ENCODE results near the gene SNAP91.
"Not testable (repeated sequence)": the region's sequence is repeated elsewhere in the genome, so short reads cannot be mapped to it uniquely, and the experiment has no call there.

The SNAP91 gene, protein sequence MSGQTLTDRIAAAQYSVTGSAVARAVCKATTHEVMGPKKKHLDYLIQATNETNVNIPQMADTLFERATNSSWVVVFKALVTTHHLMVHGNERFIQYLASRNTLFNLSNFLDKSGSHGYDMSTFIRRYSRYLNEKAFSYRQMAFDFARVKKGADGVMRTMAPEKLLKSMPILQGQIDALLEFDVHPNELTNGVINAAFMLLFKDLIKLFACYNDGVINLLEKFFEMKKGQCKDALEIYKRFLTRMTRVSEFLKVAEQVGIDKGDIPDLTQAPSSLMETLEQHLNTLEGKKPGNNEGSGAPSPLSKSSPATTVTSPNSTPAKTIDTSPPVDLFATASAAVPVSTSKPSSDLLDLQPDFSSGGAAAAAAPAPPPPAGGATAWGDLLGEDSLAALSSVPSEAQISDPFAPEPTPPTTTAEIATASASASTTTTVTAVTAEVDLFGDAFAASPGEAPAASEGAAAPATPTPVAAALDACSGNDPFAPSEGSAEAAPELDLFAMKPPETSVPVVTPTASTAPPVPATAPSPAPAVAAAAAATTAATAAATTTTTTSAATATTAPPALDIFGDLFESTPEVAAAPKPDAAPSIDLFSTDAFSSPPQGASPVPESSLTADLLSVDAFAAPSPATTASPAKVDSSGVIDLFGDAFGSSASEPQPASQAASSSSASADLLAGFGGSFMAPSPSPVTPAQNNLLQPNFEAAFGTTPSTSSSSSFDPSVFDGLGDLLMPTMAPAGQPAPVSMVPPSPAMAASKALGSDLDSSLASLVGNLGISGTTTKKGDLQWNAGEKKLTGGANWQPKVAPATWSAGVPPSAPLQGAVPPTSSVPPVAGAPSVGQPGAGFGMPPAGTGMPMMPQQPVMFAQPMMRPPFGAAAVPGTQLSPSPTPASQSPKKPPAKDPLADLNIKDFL

DNA sequence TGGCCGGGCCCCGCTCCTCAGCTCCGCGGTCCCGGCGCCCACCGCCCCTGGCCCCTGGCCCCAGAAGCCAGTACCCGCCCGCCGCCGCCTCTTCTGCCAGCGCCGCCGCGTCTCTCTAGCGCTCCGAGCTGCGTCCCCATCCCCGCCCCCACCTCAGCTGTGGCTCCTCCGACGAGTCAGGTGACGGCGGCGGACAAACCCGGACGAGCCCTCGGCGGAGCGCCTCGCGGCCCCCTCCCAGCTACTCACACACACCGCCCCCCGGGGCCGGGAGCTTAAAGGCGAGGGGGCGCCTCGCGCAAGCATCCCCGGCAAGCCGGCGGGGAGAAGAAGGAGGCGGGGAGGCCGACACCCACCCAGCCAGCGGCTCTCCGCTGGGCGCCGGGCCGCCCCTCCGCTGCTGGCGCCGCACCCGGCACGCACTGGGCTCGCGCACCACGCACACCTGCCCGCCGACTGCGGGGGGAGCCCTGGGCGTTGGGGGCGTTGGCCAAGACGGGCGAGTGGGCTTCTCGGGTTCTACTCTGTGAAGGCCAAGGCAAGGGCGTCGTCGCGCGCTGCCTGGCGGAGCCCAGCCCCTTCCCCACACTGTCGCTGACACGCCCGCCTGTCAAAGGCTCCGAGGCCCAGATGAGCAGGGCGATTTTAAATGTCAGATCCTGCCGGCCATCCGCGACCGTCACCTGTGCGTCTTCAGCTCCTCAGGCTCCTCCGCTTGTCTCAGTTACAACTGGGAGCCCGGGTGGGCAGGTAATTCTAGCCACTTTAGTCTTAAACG lies at the start of gene SNAP91:
SNAP91 (minus strand) TSS at position 132 of the 778 bp plus-strand sequence. CDS start 1,174 bp downstream, outside the sequence.
- no peak for DNase-seq (ENCODE audit: low read depth in 2 of 2, low spot score in 1 of 2)

DNA sequence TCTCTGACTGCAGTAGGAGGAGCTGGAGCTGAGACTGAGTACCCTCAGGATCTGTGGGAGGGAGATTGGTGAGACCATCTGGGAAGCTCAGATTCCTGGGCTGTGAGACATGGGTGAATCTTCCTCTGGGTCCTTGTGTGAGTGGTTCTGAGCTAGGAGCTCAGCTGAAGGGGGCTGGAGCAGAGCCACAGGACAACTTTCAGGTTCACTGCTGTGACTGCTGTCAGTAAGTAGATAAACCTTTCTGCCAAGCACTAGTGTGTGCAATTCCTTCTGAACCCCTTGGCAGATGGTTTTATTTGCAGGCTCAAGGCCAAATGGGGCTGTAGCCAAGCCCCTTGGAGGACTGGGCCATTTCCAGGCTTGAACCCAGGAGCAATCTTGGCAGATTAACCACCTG lies 49.6 kb upstream of the SNAP91 start:
- no peak for DNase-seq (ENCODE audit: low read depth in 2 of 2, low spot score in 1 of 2)

DNA sequence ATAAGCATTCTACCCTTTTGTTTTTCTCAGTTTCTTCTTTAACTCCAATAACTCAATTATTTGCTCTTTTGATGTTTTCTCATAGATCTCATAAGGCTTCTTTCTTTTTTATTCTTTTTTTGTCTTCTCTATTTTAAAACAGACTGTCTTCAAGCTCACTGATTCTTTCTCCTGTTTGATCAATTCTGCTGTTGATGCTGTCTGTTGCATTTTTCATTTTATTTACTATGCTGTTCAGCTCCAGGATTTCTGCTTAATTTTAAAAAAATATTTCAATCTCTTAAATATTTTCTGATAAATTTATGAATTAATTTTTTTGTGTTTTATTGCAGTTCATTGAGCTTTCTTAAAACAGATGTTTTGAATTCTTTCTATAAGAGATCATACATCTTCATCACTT lies 48.1 kb upstream of the SNAP91 start:
- no peak for DNase-seq (ENCODE audit: low read depth in 2 of 2, low spot score in 1 of 2)

DNA sequence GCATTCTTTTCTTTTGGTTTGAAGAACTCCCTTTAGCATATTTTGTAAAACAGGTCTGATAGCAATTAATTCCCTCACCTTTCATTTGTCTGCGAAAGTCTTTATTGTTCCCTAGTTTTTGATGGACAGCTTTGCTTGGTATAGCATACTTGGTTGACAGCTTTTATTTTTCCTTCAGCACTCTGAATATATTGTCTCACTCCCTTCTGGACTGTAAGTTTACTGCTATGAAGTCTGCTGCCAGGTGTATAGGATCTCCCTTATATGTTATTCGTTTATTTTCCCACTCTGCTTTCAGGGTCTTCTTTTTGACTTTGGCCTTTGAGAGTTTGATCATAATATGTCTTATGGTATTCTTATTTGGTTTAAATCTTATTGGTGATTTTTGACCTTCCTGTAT lies 47.7 kb upstream of the SNAP91 start:
- no peak for DNase-seq (ENCODE audit: low read depth in 2 of 2, low spot score in 1 of 2)

DNA sequence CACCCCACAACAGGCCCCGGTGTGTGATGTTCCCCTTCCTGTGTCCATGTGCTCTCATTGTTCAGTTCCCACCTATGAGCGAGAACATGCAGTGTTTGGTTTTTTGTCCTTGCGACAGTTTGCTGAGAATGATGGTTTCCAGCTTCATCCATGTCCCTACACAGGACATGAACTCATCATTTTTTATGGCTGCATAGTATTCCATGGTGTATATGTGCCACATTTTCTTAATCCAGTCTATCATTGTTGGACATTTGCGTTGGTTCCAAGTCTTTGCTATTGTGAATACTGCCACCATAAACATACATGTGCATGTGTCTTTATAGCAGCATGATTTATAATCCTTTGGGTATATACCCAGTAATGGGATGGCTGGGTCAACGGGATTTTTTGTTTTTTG lies 43.5 kb upstream of the SNAP91 start:
- DNase-seq (ENCODE audit: low read depth in 2 of 2, low spot score in 1 of 2): not testable (repeated sequence)

DNA sequence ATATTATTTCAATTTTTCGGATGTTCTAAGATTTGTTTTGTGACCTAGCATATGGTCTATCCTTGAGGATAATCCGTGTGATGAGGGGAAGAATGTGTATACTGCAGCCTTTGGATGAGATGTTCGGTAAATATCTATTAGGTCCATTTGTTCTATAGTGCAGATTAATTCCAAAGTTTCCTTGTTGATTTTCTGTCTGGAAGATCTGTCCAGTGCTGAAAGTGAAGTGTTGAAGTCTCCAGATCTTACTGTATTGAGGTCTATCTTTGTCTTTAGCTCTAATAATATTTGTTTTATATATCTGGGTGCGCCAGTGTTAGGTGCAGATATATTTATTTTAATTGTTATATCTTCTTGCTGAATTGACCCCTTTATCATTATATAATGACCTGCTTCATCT lies 32.2 kb upstream of the SNAP91 start:
- no peak for DNase-seq (ENCODE audit: low read depth in 2 of 2, low spot score in 1 of 2)

DNA sequence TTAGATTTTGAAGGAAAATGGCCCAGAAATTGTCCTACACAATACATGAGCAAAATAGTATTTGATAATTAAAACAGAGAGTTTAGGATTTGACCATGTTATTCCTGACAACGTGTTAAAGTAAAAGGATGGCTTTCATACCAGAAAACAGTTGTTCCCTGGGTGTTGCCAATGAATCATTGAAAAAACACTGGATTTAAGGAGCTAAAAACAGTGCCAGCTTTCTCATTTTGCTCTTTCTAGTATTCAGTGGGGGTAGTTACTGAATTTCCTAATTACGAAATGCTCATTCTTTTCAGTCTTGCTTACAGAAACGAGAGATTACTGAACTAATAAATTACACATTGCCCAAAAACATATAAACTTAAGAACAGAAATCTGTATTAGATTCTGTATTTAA lies 26.6 kb upstream of the SNAP91 start:
- DNase-seq (ENCODE audit: low read depth in 2 of 2, low spot score in 1 of 2): no peak

DNA sequence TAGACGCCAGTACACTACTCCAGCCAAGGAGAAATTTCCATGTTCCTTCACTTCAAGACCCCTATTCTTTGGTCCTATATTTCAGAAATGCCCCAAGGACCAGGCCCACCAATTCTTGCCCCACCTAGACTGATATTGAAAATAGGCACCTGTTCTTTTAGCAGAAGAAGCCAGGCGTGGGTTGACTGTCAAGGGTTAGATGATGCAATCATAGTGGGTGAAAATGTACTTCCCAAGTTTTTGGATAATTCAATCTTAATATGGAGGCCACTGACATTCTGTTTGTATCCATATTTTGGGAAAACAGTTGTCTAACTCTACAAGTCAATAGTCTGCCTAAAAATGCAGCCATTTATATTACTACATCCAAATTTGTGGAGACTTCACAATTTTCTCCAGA lies 21.0 kb upstream of the SNAP91 start:
- no peak for DNase-seq (ENCODE audit: low read depth in 2 of 2, low spot score in 1 of 2)

DNA sequence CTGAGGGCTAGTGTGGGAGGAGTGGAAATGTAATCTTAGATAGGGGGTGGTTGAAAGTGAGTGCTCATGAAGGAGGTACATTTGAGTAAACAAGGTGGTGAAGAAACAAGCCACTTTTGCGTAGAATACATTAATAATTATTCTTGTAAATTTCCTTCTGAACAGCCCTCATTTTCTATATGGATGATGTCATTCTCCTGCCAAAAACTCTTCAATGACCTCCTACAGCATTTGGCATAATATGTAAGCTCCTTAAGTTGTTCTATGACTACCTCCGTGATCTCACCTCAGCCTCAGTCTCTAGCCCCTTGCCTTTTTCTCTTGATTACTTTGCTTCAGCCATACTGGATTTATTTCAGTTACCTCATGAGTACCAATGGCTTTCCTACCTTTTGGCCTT lies 14.0 kb upstream of the SNAP91 start:
- no peak for DNase-seq (ENCODE audit: low read depth in 2 of 2, low spot score in 1 of 2)

DNA sequence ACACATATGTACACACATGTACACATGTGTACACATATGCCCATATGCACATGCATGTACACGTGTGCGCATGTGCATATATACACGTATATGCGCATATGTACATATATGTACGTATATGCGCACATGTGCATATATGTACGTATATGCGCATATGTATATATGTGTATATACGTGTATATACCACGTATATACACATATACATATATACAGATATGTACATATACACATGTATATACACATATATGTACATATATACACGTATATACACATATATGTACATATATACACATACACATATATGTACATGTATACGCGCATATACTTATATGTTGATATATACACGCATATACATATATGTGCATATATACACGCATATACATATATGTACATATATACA lies 8.9 kb upstream of the SNAP91 start:
- no peak for DNase-seq (ENCODE audit: low read depth in 2 of 2, low spot score in 1 of 2)

DNA sequence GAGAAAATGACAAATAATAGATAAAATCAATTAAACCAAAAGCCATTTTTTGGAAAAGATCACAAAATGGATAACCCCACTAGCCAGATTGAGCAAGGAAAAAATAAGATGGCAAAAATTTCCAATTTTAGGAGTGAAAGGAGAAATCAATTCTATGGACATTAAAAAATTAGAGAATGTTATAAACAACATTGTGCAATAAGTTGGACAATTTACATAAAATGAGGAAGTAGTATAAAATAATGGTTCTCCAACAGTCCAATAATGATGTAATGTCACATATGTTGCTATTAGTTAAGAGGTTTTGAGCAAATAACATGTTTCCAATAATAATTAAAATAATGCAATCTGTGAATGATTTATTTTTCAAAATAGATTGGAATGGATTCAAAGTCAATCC lies 3.1 kb upstream of the SNAP91 start:
- DNase-seq (ENCODE audit: low read depth in 2 of 2, low spot score in 1 of 2): no peak

DNA sequence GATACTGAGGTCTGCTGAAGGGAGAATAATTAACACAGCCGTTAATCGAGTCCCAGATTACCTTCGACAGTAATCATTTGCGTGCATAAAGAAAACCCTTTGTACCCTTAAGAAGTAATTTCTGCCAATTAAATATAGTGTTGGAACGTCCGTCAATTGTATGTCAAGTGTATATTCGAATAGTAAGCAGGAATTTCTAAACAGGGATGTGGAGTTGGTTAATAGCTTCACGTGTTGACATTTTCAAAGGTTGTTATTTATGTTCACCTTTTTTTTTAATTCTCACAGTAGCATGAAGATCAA lies 798 bp upstream of the SNAP91 start:
- no peak for DNase-seq (ENCODE audit: low read depth in 2 of 2, low spot score in 1 of 2)

DNA sequence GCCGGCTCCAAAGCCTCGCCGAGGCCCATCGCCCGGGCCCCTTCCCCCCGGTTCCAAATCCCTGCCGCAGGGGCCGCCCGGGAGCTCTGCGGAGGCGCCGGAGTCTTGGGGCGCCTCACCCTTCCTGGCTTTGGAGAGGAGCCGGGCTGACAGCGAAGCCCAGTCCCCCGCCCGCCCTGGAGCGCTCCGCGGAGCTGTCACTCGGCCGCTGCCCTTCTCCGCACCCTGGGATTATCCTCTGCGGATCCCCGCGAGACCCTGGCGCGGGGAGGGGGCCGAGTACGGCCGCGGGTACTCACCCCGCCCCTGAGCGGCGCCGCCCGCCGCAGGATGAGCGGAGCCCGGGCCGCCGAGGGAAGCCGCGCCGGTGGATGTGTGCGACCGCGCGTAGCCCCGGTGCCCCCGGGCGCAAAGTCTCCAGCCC lies 343 bp downstream of the SNAP91 start:
- DNase-seq (ENCODE audit: low read depth in 2 of 2, low spot score in 1 of 2): no peak

DNA sequence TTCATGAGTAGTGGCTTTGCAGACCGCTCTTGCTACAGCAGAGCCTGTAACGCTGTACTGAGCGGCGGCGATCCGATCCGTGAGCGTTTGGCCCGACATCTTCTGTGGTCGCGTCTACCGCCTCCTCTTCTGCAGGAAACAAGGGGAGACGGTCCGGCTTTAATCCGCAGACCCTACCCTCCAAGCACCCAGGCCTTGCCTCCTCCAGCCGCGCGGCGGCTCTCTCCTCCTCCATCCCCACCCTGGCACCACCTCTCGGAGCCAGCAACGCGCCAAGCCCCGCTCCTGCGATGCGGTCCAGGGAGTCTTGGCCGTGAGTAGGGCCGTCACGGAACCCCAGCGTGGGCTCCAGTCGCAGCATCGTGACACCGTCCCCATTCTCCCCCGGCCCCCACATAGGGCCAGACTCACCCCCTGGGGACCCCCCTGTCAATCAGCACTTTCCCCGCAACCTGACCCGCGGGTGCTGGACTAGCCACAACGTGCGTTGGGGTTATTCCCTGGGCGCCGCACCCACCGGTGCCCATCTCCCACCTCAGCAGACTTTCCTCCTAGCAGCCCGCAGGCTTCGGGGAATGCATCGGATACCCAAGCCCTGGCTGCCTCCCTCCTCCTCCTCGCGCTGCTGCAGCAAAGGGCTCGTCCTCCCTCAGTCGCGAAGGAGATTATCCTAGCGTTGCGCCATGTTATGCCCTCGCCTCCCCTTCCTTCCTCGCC lies 914 bp downstream of the SNAP91 start:
- DNase-seq (ENCODE audit: low read depth in 2 of 2, low spot score in 1 of 2): no peak

DNA sequence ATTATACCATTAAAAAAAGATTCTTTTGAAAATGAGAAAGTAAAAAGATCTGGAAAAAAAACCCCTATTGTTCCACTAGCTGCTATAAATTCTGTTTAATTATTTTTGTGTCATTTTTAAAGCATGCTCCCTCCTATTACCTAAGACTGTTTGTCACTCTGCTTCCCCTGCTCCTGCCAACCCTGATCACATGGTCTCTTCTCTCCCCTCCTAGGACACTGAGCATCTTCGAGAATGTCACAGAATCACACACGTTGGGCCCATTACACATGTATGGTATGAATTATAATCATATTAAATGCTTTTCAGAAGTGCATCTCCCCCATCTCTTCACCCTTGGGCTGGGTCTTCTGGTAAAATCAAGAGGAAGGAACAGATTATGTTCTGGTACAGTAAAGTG lies 6.2 kb downstream of the SNAP91 start:
- no peak for DNase-seq (ENCODE audit: low read depth in 2 of 2, low spot score in 1 of 2)

DNA sequence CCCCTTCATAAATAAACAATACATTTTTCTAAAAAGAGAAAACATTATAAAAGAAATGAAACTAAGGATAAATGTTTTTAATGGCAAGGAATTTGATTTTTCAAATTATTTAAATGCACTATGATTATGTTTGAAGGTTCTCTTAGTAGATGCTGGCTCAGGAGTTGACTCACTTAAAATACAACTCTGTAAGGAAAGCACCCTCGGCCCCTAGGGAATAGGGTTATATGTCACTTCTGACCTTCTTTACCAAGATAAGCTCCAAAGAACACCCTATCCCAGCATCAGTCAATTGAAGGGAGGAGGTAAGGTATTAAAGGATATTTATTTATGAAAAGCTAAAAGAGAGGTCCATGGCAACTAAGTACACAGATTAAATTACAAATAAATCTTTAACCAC lies 6.8 kb downstream of the SNAP91 start:
- DNase-seq (ENCODE audit: low read depth in 2 of 2, low spot score in 1 of 2): no peak

DNA sequence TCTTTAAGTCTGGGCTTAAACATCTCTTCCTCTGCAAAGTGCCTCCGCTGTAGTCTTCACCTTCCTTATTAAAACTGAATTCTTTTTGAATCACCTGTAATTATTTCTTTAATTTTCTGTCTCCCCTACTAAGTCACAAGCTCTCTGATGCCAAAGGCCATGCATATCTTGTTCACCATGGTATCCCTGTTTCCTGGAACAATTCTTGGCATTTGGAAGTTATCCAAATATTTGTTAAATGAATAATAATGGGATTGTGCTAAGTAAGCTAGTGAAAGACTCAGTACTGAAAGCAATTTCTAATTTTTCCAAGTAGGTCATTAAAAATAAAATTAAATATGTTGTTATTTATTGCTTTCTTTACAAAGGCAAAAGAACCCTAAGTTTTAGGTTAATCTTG lies 12.2 kb downstream of the SNAP91 start:
- no peak for DNase-seq (ENCODE audit: low read depth in 2 of 2, low spot score in 1 of 2)

DNA sequence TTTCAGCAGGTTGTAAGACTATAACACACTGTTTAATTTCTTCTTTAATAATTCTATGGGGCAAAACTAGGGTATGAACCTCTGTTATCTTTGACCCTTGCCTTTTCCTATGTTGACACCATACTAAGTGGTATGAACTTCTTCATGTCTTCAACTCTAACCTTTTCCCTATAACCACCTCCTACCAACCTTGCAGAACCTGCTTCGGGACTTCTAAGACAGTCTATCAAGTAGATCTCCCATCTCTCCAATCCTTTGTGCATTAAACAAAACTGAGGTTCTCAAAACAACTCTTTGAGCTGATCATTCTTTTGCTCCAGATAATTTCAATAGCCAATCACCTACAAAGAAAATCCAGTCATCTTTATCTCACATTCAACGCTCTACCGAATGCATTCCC lies 23.4 kb downstream of the SNAP91 start:
- no peak for DNase-seq (ENCODE audit: low read depth in 2 of 2, low spot score in 1 of 2)

DNA sequence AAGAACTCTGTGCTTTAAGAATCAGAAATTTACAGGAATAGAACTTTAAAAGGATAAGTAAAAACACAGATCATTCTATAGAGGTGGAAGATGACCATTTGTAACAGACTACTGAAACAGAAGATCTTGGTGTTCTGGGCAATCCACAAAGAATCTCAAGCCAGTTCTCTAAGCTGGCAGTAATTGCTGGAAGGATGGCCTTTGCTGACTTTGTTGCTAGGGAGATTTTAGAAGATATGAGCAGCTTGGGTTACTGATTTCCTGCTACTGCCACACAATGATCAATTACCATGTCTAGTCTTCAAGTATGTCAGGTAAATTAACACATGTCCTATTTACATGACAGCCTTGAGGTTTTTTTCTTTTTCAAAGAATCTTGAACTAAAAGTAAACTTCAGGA lies 31.1 kb downstream of the SNAP91 start:
- no peak for DNase-seq (ENCODE audit: low read depth in 2 of 2, low spot score in 1 of 2)

DNA sequence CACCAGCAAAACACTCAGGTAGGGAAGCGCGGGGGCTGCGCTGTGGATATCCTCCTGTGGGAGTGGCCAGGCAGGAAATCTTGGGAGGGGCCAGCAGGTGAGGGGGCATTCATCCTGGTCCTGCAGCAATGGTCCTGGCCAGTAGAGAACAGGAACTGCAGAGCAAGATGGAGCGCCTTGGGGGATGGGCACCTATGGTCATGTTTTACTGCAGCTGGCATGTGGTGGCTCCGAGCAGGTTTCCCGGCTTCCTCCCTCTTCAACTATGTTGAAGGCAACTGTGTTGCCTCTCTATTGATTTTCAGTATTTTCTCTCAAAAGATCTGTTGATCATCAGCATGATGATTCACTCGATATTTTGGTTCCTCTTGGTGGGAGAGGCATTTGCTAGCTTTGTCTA lies 70.9 kb downstream of the SNAP91 start:
- no peak for DNase-seq (ENCODE audit: low read depth in 2 of 2, low spot score in 1 of 2)

DNA sequence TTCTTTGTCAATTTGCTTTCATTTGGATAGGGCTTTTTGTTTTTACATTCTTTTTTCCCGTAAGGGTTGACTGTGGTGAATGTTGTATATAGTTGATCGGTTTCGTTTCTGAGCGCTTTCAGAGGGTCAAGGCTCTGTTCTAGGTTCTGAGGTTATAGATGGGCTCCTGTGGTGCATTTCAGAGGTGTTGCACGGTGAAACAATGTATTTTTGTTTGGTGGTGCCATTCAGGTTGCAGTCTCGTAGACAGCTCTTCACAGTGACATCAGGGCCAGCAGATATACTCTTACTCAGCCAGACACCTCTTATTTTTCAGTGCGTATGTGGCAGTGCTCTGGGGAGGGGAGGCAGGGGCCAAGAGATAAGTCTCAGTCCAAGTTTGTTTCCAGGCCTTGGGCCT lies 72.1 kb downstream of the SNAP91 start:
- DNase-seq (ENCODE audit: low read depth in 2 of 2, low spot score in 1 of 2): no peak
